ENCODE results near the gene PIH1D2. TPM values are rescaled to one million over a fixed set of nuclear protein-coding genes. Genes with fewer than 3 reads are reported as not detected.

Gene PIH1D2
- total and polyA plus RNA-seq, 2 of the 8 experiments (the other 6 are each of a cell fraction or from before 2014, with no cell fraction given), result 0.53 to 0.73 TPM

GRCh38 chr11:112106070-112106469 lies 32.3 kb upstream of the PIH1D2 start (continued):
- TF ChIP-seq CHD7 (IDR thresholded peaks at IDR 0.05; ENCODE audit: insufficient replicate concordance, low read length) (no peak), EZH2 (IDR thresholded peaks at IDR 0.05; ENCODE audit: low read depth, low read length, severe bottlenecking) (no peak), BACH1 (IDR thresholded peaks at IDR 0.05; ENCODE audit: low read length) (no peak), SP4 (IDR thresholded peaks at IDR 0.05; ENCODE audit: low read length) (no peak), CHD2 (IDR thresholded peaks at IDR 0.05; ENCODE audit: low read length) (no peak), SIX5 (IDR thresholded peaks at IDR 0.05; ENCODE audit: low read depth, low read length) (no peak), CTBP2 (IDR thresholded peaks at IDR 0.05; ENCODE audit: borderline replicate concordance, insufficient read depth, insufficient read length, low read length) (no peak), NRF1 (IDR thresholded peaks at IDR 0.05; ENCODE audit: low read depth, low read length) (no peak), CEBPB (IDR thresholded peaks at IDR 0.05; ENCODE audit: low read depth, low read length) (no peak), RNF2 (IDR thresholded peaks at IDR 0.05; ENCODE audit: borderline replicate concordance, low read depth, low read length, missing control alignments, poor library complexity, severe bottlenecking) (no peak)

All from H1 (cell line).